Astrocyte (in vitro differentiated cells and primary cell): Measurements from ENCODE around the gene METRN. TPM values are rescaled to one million over a fixed set of nuclear protein-coding genes. Genes with fewer than 3 reads are reported as not detected.

Source experiments
- DNase-seq: peaks from one replicate; pipeline ENCODE4 v3.0.0-alpha.2; 2010; ENCODE audit warnings: low read depth
- FAIRE-seq: peaks from 2 replicates; lab custom pipeline; 2011; peaks lifted over from hg19 to GRCh38; lab: Jason Lieb, UNC
- H2AFZ ChIP-seq: 2 replicates; pipeline ENCODE4 v1.6.0; 2012; ENCODE audit warnings: low read depth, low read length, inconsistent platforms
- H3K27ac ChIP-seq: 2 replicates; pipeline ENCODE4 v1.5.1; 2011; ENCODE audit warnings: low read depth, low read length, inconsistent platforms
- H3K27me3 ChIP-seq: 2 replicates; pipeline ENCODE4 v1.6.0; 2011; ENCODE audit warnings: low read length, inconsistent platforms; ENCODE audit not compliant: insufficient read depth
- H3K36me3 ChIP-seq: 2 replicates; pipeline ENCODE4 v1.5.1; 2011; ENCODE audit warnings: low read length, inconsistent platforms; ENCODE audit not compliant: insufficient read depth
- H3K4me1 ChIP-seq: 2 replicates; pipeline ENCODE4 v1.5.1; 2011; ENCODE audit warnings: low read length, inconsistent platforms; ENCODE audit not compliant: insufficient read depth
- H3K4me2 ChIP-seq: 2 replicates; pipeline ENCODE4 v1.6.0; 2012; ENCODE audit warnings: low read length, inconsistent platforms
- H3K4me3 ChIP-seq: 2 replicates; pipeline ENCODE4 v1.5.1; 2011; ENCODE audit warnings: low read depth, mild to moderate bottlenecking, low read length, inconsistent platforms; ENCODE audit not compliant: insufficient read depth
- H3K79me2 ChIP-seq: 2 replicates; pipeline ENCODE4 v1.6.0; 2012; ENCODE audit warnings: mild to moderate bottlenecking, low read length, inconsistent platforms; ENCODE audit not compliant: insufficient read depth
- H3K9ac ChIP-seq: 2 replicates; pipeline ENCODE4 v1.6.0; 2012; ENCODE audit warnings: mild to moderate bottlenecking, low read length, inconsistent platforms
- H3K9me3 ChIP-seq: 2 replicates; pipeline ENCODE4 v1.5.1; 2012; ENCODE audit warnings: low read depth, mild to moderate bottlenecking, low read length, inconsistent platforms; ENCODE audit not compliant: insufficient read depth
- H4K20me1 ChIP-seq: 2 replicates; pipeline ENCODE4 v1.6.0; 2012; ENCODE audit warnings: low read length, inconsistent platforms; ENCODE audit not compliant: insufficient read depth
- H3K27ac Mint-ChIP-seq: one replicate; pipeline ENCODE4 v1.8.0; 2021; ENCODE audit warnings: mild to moderate bottlenecking, mixed read lengths; ENCODE audit not compliant: unreplicated experiment
- H3K27me3 Mint-ChIP-seq: one replicate; pipeline ENCODE4 v1.8.0; 2021; ENCODE audit warnings: low read depth, mixed read lengths; ENCODE audit not compliant: unreplicated experiment
- H3K36me3 Mint-ChIP-seq: one replicate; pipeline ENCODE4 v1.8.0; 2021; ENCODE audit warnings: low read depth, mixed read lengths; ENCODE audit not compliant: unreplicated experiment
- H3K4me1 Mint-ChIP-seq: one replicate; pipeline ENCODE4 v1.8.0; 2021; ENCODE audit warnings: low read depth, mixed read lengths; ENCODE audit not compliant: unreplicated experiment
- H3K4me3 Mint-ChIP-seq: one replicate; pipeline ENCODE4 v1.8.0; 2021; ENCODE audit warnings: mild to moderate bottlenecking, moderate library complexity, mixed read lengths; ENCODE audit not compliant: unreplicated experiment
- H3K9me3 Mint-ChIP-seq: one replicate; pipeline ENCODE4 v1.8.0; 2021; ENCODE audit warnings: mild to moderate bottlenecking, mixed read lengths; ENCODE audit not compliant: unreplicated experiment
- EZH2 ChIP-seq: IDR thresholded peaks from 2 replicates; pipeline ENCODE4 v1.6.1; 2012; ENCODE audit warnings: mild to moderate bottlenecking, low read length, inconsistent platforms; ENCODE audit not compliant: insufficient read depth
- total RNA-seq: library from RNA; stranded (reverse); gene quantifications from 2 replicates; pipeline ENCODE4 v1.2.1, GENCODE V29; 2021
- TF ChIP-seq, protein P1 (sequence below): IDR thresholded peaks from 2 replicates; pipeline ENCODE4 v1.5.1; 2011; ENCODE audit warnings: low read depth, mild to moderate bottlenecking, inconsistent platforms, low read length, moderate library complexity; ENCODE audit not compliant: insufficient read depth

The METRN gene
- total RNA-seq, 1 donor from 2014 or later, result 31.5 TPM

DNA sequence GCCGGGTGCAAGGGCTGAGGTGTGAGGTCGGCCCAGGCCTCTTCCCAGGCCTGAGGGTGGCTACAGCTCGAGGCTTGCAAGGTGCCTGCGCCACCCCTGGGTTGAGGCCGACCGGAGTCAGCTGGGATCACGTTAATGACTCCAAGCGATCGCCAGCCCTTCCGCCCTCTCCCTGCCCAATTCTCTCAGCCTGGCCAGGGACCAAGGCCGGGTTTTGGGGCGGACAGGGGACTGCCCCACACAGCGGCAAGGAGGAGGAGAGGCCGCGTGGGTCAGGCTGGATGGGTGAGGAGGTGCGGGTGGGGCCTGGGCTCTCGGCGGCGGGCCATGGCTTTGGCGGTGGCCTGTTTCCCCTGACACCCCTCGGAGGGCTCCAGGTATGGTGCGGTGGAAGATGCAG is 21.6 kb upstream of the METRN start:
- no peak overlapping the region for H3K4me2 ChIP-seq
- peaks cover 12% of the 10 kb centered on the region for H3K27me3 ChIP-seq
- H3K9me3 ChIP-seq, result no peaks in the 10 kb centered on the region
- peaks cover 2% of the 10 kb centered on the region for H3K4me1 Mint-ChIP-seq
- no peaks in the 10 kb centered on the region for H3K9me3 Mint-ChIP-seq
- no peak for FAIRE-seq
- peaks cover 32% of the 10 kb centered on the region for H3K27me3 Mint-ChIP-seq
- H3K4me1 ChIP-seq, result peaks cover 5% of the 10 kb centered on the region
- H3K27ac Mint-ChIP-seq, result no peak overlapping the region
- H3K36me3 ChIP-seq, result no peaks in the 10 kb centered on the region
- H3K4me3 ChIP-seq, result no peak overlapping the region
- no peaks in the 10 kb centered on the region for H3K36me3 Mint-ChIP-seq
- TF ChIP-seq, protein P1, sequence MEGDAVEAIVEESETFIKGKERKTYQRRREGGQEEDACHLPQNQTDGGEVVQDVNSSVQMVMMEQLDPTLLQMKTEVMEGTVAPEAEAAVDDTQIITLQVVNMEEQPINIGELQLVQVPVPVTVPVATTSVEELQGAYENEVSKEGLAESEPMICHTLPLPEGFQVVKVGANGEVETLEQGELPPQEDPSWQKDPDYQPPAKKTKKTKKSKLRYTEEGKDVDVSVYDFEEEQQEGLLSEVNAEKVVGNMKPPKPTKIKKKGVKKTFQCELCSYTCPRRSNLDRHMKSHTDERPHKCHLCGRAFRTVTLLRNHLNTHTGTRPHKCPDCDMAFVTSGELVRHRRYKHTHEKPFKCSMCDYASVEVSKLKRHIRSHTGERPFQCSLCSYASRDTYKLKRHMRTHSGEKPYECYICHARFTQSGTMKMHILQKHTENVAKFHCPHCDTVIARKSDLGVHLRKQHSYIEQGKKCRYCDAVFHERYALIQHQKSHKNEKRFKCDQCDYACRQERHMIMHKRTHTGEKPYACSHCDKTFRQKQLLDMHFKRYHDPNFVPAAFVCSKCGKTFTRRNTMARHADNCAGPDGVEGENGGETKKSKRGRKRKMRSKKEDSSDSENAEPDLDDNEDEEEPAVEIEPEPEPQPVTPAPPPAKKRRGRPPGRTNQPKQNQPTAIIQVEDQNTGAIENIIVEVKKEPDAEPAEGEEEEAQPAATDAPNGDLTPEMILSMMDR, result no peak
- TF ChIP-seq EZH2, result peak; percentile 72
- no peak overlapping the region for H2AFZ ChIP-seq
- peaks cover 14% of the 10 kb centered on the region for H3K79me2 ChIP-seq
- H3K4me3 Mint-ChIP-seq, result no peak overlapping the region
- DNase-seq, result no peak
- no peak overlapping the region for H3K27ac ChIP-seq
- no peaks in the 10 kb centered on the region for H4K20me1 ChIP-seq
- no peak overlapping the region for H3K9ac ChIP-seq

GRCh38 chr16:693766-694165 is 21.2 kb upstream of the METRN start:
- Histone ChIP-seq H2AFZ (no peak overlapping the region), H4K20me1 (no peaks in the 10 kb centered on the region), H3K9ac (no peak overlapping the region), H3K79me2 (peaks cover 12% of the 10 kb centered on the region), H3K9me3 (no peaks in the 10 kb centered on the region), H3K27me3 (peaks cover 13% of the 10 kb centered on the region), H3K36me3 (no peaks in the 10 kb centered on the region), H3K27ac (no peak overlapping the region), H3K4me3 (no peak overlapping the region), H3K4me1 (peaks cover 5% of the 10 kb centered on the region), H3K4me2 (no peak overlapping the region)
- Mint-ChIP-seq H3K36me3 (no peaks in the 10 kb centered on the region), H3K4me3 (no peak overlapping the region), H3K9me3 (no peaks in the 10 kb centered on the region), H3K27ac (no peak overlapping the region), H3K27me3 (peaks cover 34% of the 10 kb centered on the region), H3K4me1 (peaks cover 2% of the 10 kb centered on the region)
- TF ChIP-seq EZH2, result peak; percentile 1
- TF ChIP-seq, protein P1, result no peak
- DNase-seq (no peak), FAIRE-seq (no peak)

GRCh38 chr16:694187-694862 is 20.6 kb upstream of the METRN start:
- Histone ChIP-seq H3K9ac (no peak overlapping the region), H3K4me2 (no peak overlapping the region), H3K9me3 (no peaks in the 10 kb centered on the region), H3K27ac (no peak overlapping the region), H3K79me2 (peaks cover 6% of the 10 kb centered on the region), H2AFZ (no peak overlapping the region), H3K4me1 (peaks cover 5% of the 10 kb centered on the region), H3K4me3 (no peak overlapping the region), H3K27me3 (peaks cover 13% of the 10 kb centered on the region), H3K36me3 (no peaks in the 10 kb centered on the region), H4K20me1 (no peaks in the 10 kb centered on the region)
- H3K4me3 Mint-ChIP-seq, result no peak overlapping the region
- no peaks in the 10 kb centered on the region for H3K36me3 Mint-ChIP-seq
- peaks cover 2% of the 10 kb centered on the region for H3K4me1 Mint-ChIP-seq
- H3K27ac Mint-ChIP-seq, result no peak overlapping the region
- peaks cover 37% of the 10 kb centered on the region for H3K27me3 Mint-ChIP-seq
- DNase-seq (no peak), FAIRE-seq (no peak)
- no peaks in the 10 kb centered on the region for H3K9me3 Mint-ChIP-seq
- peak; percentile 81 for TF ChIP-seq EZH2
- TF ChIP-seq, protein P1, result no peak
